HepG2 (cell line): Measurements from ENCODE around the gene MRPS10. TPM values are rescaled to one million over a fixed set of nuclear protein-coding genes. Genes with fewer than 3 reads are reported as not detected.

ENCODE experiments used
- ATAC-seq: fragments of 200-7000 bp; cut with Tn5 transposase; 3 replicates; pipeline ENCODE4 v1.9.1; 2020; ENCODE audit warnings: mild to moderate bottlenecking, moderate library complexity
- BruUV-seq: library from RNA; stranded (reverse); fragments of 400-500 nt; replicated peaks from 2 replicates; lab custom pipeline; 2021; lab: Mats Ljungman, UMichigan
- CTCF ChIA-PET: fragments of 300-600 bp; formaldehyde crosslinking; extraction: SDS; loops from one replicate; lab custom pipeline; 2021; ENCODE audit warnings: low total read pairs, inconsistent platforms, low intra/inter-chr PET ratio; lab: Yijun Ruan, JAX
- POLR2A ChIA-PET: fragments of 350-600 bp; sonication (Branson Sonifier 250); formaldehyde crosslinking; loops from one replicate; lab custom pipeline; 2020; ENCODE audit warnings: antibody characterized with exemption, inconsistent platforms; lab: Yijun Ruan, JAX
- DNase-seq: peaks from one replicate; pipeline ENCODE4 v3.0.0-alpha.2; 2015; ENCODE audit warnings: low spot score
- FAIRE-seq: peaks from 3 replicates; lab custom pipeline; 2011; peaks lifted over from hg19 to GRCh38; lab: Jason Lieb, UNC
- H2AFZ ChIP-seq: one replicate; pipeline ENCODE4 v1.6.1; 2011; ENCODE audit warnings: low read length, inconsistent platforms
- H3K27ac ChIP-seq: fragments of 300-600 bp; 3 replicates; pipeline ENCODE4 v1.8.0; 2011; ENCODE audit warnings: mixed run types, mild to moderate bottlenecking, mixed read lengths, low read length, inconsistent platforms; ENCODE audit not compliant: insufficient read depth; ENCODE audit errors: extremely low read length
- H3K27me3 ChIP-seq, 2 experiments: fragments of 200-600 bp in 1 of 2; 2 replicates in 1 of 2; 3 replicates in 1 of 2; pipeline versions ENCODE4 v1.6.0 to v1.8.0; 2011; ENCODE audit warnings: low read length in 2 of 2, mild to moderate bottlenecking in 2 of 2, moderate library complexity in 2 of 2, inconsistent platforms in 1 of 2; ENCODE audit not compliant: insufficient read depth in 2 of 2, control insufficient read depth in 1 of 2
- H3K36me3 ChIP-seq, 2 experiments: fragments of 200-600 bp in 1 of 2; replicated peaks in 1 of 2; 2 replicates in 1 of 2; 3 replicates in 1 of 2; pipeline versions ENCODE4 v1.5.1 to v1.8.0; 2011; ENCODE audit warnings: low read length in 2 of 2, inconsistent platforms in 1 of 2; ENCODE audit not compliant: insufficient read depth in 2 of 2, control insufficient read depth in 1 of 2
- H3K4me1 ChIP-seq: 2 replicates; pipeline ENCODE4 v1.5.1; 2012; ENCODE audit warnings: low read length, inconsistent platforms; ENCODE audit not compliant: insufficient read depth
- H3K4me2 ChIP-seq: 2 replicates; pipeline ENCODE4 v1.6.0; 2011; ENCODE audit warnings: low read depth, low read length, inconsistent platforms
- H3K4me3 ChIP-seq, 3 experiments: fragments of 200-600 bp in 1 of 3; sonication (generic), shearing (Covaris generic) in 1 of 3; replicated peaks in 1 of 3; 2 replicates each; pipeline ENCODE4 v1.5.1; 2011 to 2016; ENCODE audit warnings: low read length in 3 of 3, inconsistent platforms in 2 of 3, low read depth in 2 of 3, mild to moderate bottlenecking in 2 of 3, control low read depth in 1 of 3, mixed read lengths in 1 of 3; ENCODE audit not compliant: insufficient read depth in 1 of 3
- H3K79me2 ChIP-seq: one replicate; pipeline ENCODE4 v1.6.1; 2011; ENCODE audit warnings: low read length, inconsistent platforms; ENCODE audit not compliant: insufficient read depth
- H3K9ac ChIP-seq: 2 replicates; pipeline ENCODE4 v1.6.0; 2011; ENCODE audit warnings: mild to moderate bottlenecking, low read depth, low read length, inconsistent platforms; ENCODE audit not compliant: insufficient read depth
- H3K9me3 ChIP-seq: 2 replicates; pipeline ENCODE4 v1.5.1; 2012; ENCODE audit warnings: mild to moderate bottlenecking, low read length
- H4K20me1 ChIP-seq: 2 replicates; pipeline ENCODE4 v1.6.0; 2011; ENCODE audit warnings: inconsistent platforms, mild to moderate bottlenecking, low read length, moderate library complexity; ENCODE audit not compliant: insufficient read depth
- AHDC1 ChIP-seq: sonication (generic); formaldehyde crosslinking; IDR thresholded peaks from 2 replicates; pipeline ENCODE4 v1.5.1; 2020; ENCODE audit warnings: mild to moderate bottlenecking, missing genetic modification reagents, borderline replicate concordance
- ATF5 ChIP-seq: sonication (generic); formaldehyde crosslinking; IDR thresholded peaks from 2 replicates; pipeline ENCODE4 v1.4.0; 2020; ENCODE audit warnings: mild to moderate bottlenecking, low read depth, missing genetic modification reagents
- ATRX ChIP-seq: sonication (generic); formaldehyde crosslinking; IDR thresholded peaks from 2 replicates; pipeline ENCODE4 v1.4.0; 2020; ENCODE audit warnings: missing genetic modification reagents, borderline replicate concordance
- BCLAF1 ChIP-seq: fragments of 450-650 bp; IDR thresholded peaks from 2 replicates; pipeline ENCODE4 v1.6.1; 2017; ENCODE audit warnings: mild to moderate bottlenecking
- CREM ChIP-seq, 2 experiments: sonication (generic) in 1 of 2; formaldehyde crosslinking in 1 of 2; IDR thresholded peaks; 2 replicates each; pipeline versions ENCODE4 v1.4.0 to v1.6.1; 2016 to 2020; ENCODE audit warnings: antibody characterized with exemption in 1 of 2, mild to moderate bottlenecking in 1 of 2, missing genetic modification reagents in 1 of 2
- HNRNPUL1 ChIP-seq: fragments of 200-400 bp; formaldehyde crosslinking; IDR thresholded peaks from 2 replicates; pipeline ENCODE4 v1.6.1; 2017; ENCODE audit warnings: low read depth, mild to moderate bottlenecking, low read length, moderate library complexity
- MBD4 ChIP-seq: IDR thresholded peaks from 2 replicates; pipeline ENCODE4 v1.6.1; 2012; ENCODE audit warnings: low read length, inconsistent platforms, borderline replicate concordance
- MXI1 ChIP-seq: IDR thresholded peaks from 3 replicates; pipeline ENCODE4 v1.6.1; 2012; ENCODE audit warnings: low read depth, low read length, inconsistent platforms, borderline replicate concordance
- PHF8 ChIP-seq: sonication (generic); formaldehyde crosslinking; IDR thresholded peaks from 2 replicates; pipeline ENCODE4 v1.5.0; 2020; ENCODE audit warnings: missing genetic modification reagents
- PLRG1 ChIP-seq: fragments of 450-650 bp; conservative IDR thresholded peaks from 2 replicates; pipeline ENCODE4 v1.6.1; 2016
- RFXAP ChIP-seq: sonication (generic); formaldehyde crosslinking; IDR thresholded peaks from 2 replicates; pipeline ENCODE4 v1.4.0; 2020; ENCODE audit warnings: missing genetic modification reagents, borderline replicate concordance
- TOPORS ChIP-seq: sonication (generic); formaldehyde crosslinking; IDR thresholded peaks from 2 replicates; pipeline ENCODE4 v1.8.0; 2023; ENCODE audit warnings: mild to moderate bottlenecking, missing genetic modification reagents
- ZNF143 ChIP-seq: sonication (generic); formaldehyde crosslinking; IDR thresholded peaks from 2 replicates; pipeline ENCODE4 v1.4.0; 2020; ENCODE audit warnings: missing genetic modification reagents
- ZNF33A ChIP-seq: sonication (generic); formaldehyde crosslinking; IDR thresholded peaks from 2 replicates; pipeline ENCODE4 v1.5.1; 2020; ENCODE audit warnings: missing genetic modification reagents, mild to moderate bottlenecking, moderate library complexity, borderline replicate concordance
- ZNF34 ChIP-seq: sonication (generic); formaldehyde crosslinking; IDR thresholded peaks from 2 replicates; pipeline ENCODE4 v1.4.0; 2020; ENCODE audit warnings: mild to moderate bottlenecking, missing genetic modification reagents, borderline replicate concordance
- ZNF747 ChIP-seq: sonication (generic); formaldehyde crosslinking; IDR thresholded peaks from 2 replicates; pipeline ENCODE4 v1.8.1; 2023; ENCODE audit warnings: missing genetic modification reagents, mild to moderate bottlenecking, borderline replicate concordance
- WGBS: methylation state at CpG from one replicate; pipeline ENCODE4 v1.1.6; 2017; ENCODE audit warnings: low lambda C conversion rate; 5-methylcytosine and 5-hydroxymethylcytosine counted together
- in situ Hi-C: cut with HindIII; loops from 2 replicates; pipeline ENCODE4 v1.10.0; 2017; ENCODE audit warnings: low pct_unique_long_range_greater_than_20kb; ENCODE audit not compliant: extremely low pct_ligation_motif_present
- intact Hi-C: fragments of 100-400 bp; cut with micrococcal nuclease; formaldehyde crosslinking; loops from one replicate; pipeline ENCODE4 v1.10.0; 2022; ENCODE audit not compliant: unreplicated experiment
- polyA plus RNA-seq, 8 experiments: library from polyadenylated mRNA; depleted of rRNA in 3 of 8; stranded (reverse) in 7 of 8; unstranded in 1 of 8; fragments of >200 nt; fragmentation: Illumina TruSeq in 4 of 8; extraction: Trizol in 4 of 8; gene quantifications; 2 replicates each; pipeline versions ENCODE4 v1.2.1 to v1.2.3, GENCODE V29; 2011 to 2016; ENCODE audit warnings: low read depth in 4 of 8, missing spikeins in 1 of 8, mixed read lengths in 1 of 8; ENCODE audit not compliant: insufficient read depth in 1 of 8
- total RNA-seq, 5 experiments: library from RNA; depleted of rRNA; stranded (reverse); fragments of >200 nt; fragmentation: Illumina TruSeq; extraction: Trizol; gene quantifications; 2 replicates each; pipeline ENCODE4 v1.2.3, GENCODE V29; 2016; ENCODE audit warnings: low read depth in 1 of 5

MRPS10 gene
- total and polyA plus RNA-seq, 2 of the 13 experiments (the other 11 are each of a cell fraction or from before 2014, with no cell fraction given) = 31.7 to 54.6 TPM

- ATAC-seq (peak; percentile 81), DNase-seq (peak; percentile 44), FAIRE-seq (no peak)
- peak overlapping the region; percentile 59 for H3K4me2 ChIP-seq
- 20% methylated on average over 7 of the region's 7 CpGs for WGBS
- peaks cover 4 to 21% of the 10 kb centered on the region in 2 experiments; a peak in 3 of 5 replicates for H3K27me3 ChIP-seq
- in situ Hi-C loops = loop anchor here (5.0 kb wide), 1 partner anchor 287 kb away; no protein-coding TSS in a partner anchor
- ChIA-PET POLR2A (interaction anchor here (0.9 to 1.7 kb wide), 3 partner anchors 21 to 304 kb away, joined by 3 to 4 read pairs (median 3); partner anchors contain the start of gene UBR2), CTCF (no interaction called here)
- no peaks in the 10 kb centered on the region for H4K20me1 ChIP-seq
- H3K27ac ChIP-seq = no peak overlapping the region
- H3K4me3 ChIP-seq = peak overlapping the region; percentile 8 to 49 (median 29); a peak in 2 of 6 replicates
- no peak overlapping the region for H3K9ac ChIP-seq
- no peak overlapping the region for H2AFZ ChIP-seq
- H3K9me3 ChIP-seq = no peaks in the 10 kb centered on the region
- intact Hi-C loops = no loop called here
- no peaks in the 10 kb centered on the region for H3K36me3 ChIP-seq
- no TSS peak for BruUV-seq
- H3K79me2 ChIP-seq = no peaks in the 10 kb centered on the region
- peaks cover 8% of the 10 kb centered on the region; the same call in 1 of the 2 replicates for H3K4me1 ChIP-seq
- TF ChIP-seq HNRNPUL1 = no peak
- TF ChIP-seq TOPORS (CRISPR knock-in tag) = no peak
- TF ChIP-seq MXI1 = 0 out of 3 replicates have a peak, but pooled peaks have one; percentile 10
- no peak for TF ChIP-seq PLRG1
- TF ChIP-seq ATF5 (CRISPR knock-in tag) = no peak
- no peak for TF ChIP-seq BCLAF1
- TF ChIP-seq ZNF33A = no peak
- TF ChIP-seq RFXAP (CRISPR knock-in tag) = no peak
- no peak for TF ChIP-seq AHDC1 (CRISPR knock-in tag)
- no peak for TF ChIP-seq ATRX (CRISPR knock-in tag)
- peak; percentile 23; the same call in 1 of the 2 replicates for TF ChIP-seq PHF8 (CRISPR knock-in tag)
- TF ChIP-seq ZNF747 = no peak
- peak; percentile 84 for TF ChIP-seq ZNF143
- TF ChIP-seq MBD4 = no peak
- no peak for TF ChIP-seq ZNF34
- no peak for TF ChIP-seq CREM (IDR thresholded peaks at IDR 0.05)
- no peak for TF ChIP-seq CREM (CRISPR knock-in tag; IDR thresholded peaks at IDR 0.05)
These were observed 42.8 kb upstream of the MRPS10 start for GRCh38 chr6:42260396-42260888.
